MM.1S (cell line): ENCODE results near the gene BEGAIN.

Experiments used
- EZH2 ChIP-seq: fragments of 300-600 bp; sonication (generic); optimal IDR thresholded peaks from 2 replicates; pipeline ENCODE3; 2017; ENCODE audit warnings: low read depth, mild to moderate bottlenecking, antibody characterized with exemption, low read length, mixed read lengths
- EZH2phosphoT487 ChIP-seq: fragments of 300-600 bp; sonication (generic); IDR thresholded peaks from 2 replicates; pipeline ENCODE4 v1.6.1; 2018; ENCODE audit warnings: antibody characterized with exemption, low read length
- TF ChIP-seq, protein P1 (sequence below): fragments of 300-600 bp; sonication (generic); IDR thresholded peaks from 2 replicates; pipeline ENCODE4 v1.5.1; 2016; ENCODE audit warnings: antibody characterized with exemption, low read length, mixed read lengths

DNA sequence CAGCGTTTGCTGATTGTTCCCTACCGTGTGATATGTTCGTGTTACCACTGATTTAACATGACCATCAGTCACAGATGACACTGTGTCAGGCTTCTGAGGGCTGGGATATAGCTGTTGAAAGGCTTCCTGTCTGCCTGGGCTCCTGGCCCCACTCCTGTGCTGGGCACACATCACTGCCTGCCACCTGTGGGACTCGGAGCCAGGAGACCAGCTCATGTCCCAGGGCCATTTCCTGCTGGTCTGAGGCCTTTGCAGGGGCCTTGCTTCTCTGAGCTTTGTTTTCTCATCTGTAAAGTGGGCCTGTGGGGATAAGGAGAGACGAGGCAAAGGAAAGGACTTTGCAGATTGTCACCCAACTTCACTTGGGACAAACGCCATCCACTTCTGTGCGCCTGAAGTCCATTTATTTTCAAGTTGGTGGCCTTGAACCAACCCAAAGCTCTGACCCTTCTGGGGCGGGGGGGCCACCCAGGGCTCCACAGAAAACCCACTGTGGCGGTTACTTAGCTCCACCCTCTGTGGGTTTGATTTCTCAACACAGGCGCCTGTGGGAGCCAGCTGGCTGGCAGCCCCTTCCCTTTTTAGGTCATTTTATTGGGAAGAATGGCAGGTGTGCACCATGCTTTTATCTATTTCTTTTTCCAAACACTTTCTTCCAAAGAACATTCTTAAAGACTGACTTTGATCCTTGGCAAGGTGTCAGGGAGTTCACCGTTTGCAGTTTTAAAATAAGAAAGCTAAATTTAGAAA, 54.1 kb downstream of the BEGAIN start:
- TF ChIP-seq, protein P1, sequence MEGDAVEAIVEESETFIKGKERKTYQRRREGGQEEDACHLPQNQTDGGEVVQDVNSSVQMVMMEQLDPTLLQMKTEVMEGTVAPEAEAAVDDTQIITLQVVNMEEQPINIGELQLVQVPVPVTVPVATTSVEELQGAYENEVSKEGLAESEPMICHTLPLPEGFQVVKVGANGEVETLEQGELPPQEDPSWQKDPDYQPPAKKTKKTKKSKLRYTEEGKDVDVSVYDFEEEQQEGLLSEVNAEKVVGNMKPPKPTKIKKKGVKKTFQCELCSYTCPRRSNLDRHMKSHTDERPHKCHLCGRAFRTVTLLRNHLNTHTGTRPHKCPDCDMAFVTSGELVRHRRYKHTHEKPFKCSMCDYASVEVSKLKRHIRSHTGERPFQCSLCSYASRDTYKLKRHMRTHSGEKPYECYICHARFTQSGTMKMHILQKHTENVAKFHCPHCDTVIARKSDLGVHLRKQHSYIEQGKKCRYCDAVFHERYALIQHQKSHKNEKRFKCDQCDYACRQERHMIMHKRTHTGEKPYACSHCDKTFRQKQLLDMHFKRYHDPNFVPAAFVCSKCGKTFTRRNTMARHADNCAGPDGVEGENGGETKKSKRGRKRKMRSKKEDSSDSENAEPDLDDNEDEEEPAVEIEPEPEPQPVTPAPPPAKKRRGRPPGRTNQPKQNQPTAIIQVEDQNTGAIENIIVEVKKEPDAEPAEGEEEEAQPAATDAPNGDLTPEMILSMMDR, result no peak
- TF ChIP-seq EZH2phosphoT487, result no peak
- no peak for TF ChIP-seq EZH2
